SK-N-SH (cell line): ENCODE data around the gene CABLES2. TPM values are rescaled to one million over a fixed set of nuclear protein-coding genes. Genes with fewer than 3 reads are reported as not detected.
A peak's percentile ranks its signal among the peaks of the same experiment; 100 is the strongest.

ENCODE experiments used
- CTCF ChIA-PET: fragments of 300-600, 350-600 bp; formaldehyde crosslinking; extraction: SDS; loops from one replicate; lab custom pipeline; 2021; lab: Yijun Ruan, JAX
- POLR2A ChIA-PET: fragments of 350-600 bp; sonication (Branson Sonifier 250); formaldehyde crosslinking; extraction: SDS; loops from one replicate; lab custom pipeline; 2020; ENCODE audit warnings: antibody characterized with exemption, inconsistent platforms; lab: Yijun Ruan, JAX
- DNase-seq: peaks from one replicate; pipeline ENCODE4 v3.0.0; 2012
- H2AFZ ChIP-seq: fragments of 200-600 bp; sonication (generic); 2 replicates; pipeline ENCODE4 v1.8.1; 2016; ENCODE audit warnings: antibody characterized with exemption, mild to moderate bottlenecking, low read depth
- H3F3A ChIP-seq: fragments of 200-600 bp; sonication (generic); replicated peaks from 2 replicates; pipeline ENCODE3; 2016; ENCODE audit warnings: antibody characterized with exemption, mild to moderate bottlenecking; ENCODE audit not compliant: insufficient read depth
- H3K27ac ChIP-seq, 2 experiments: fragments of 200-500 bp in 1 of 2; fragments of 200-600 bp in 1 of 2; sonication (Bioruptor generic) in 1 of 2; sonication (generic), shearing (Covaris generic) in 1 of 2; 2 replicates each; pipeline versions ENCODE4 v1.5.1 to v1.6.1; 2014 to 2016; ENCODE audit warnings: low read depth in 2 of 2, inconsistent platforms in 1 of 2, low read length in 1 of 2, mild to moderate bottlenecking in 1 of 2, mixed read lengths in 1 of 2
- H3K27me3 ChIP-seq: fragments of 200-600 bp; sonication (generic), shearing (Covaris generic); 2 replicates; pipeline ENCODE4 v1.6.1; 2016; ENCODE audit warnings: mixed run types; ENCODE audit not compliant: insufficient read depth
- H3K36me3 ChIP-seq, 2 experiments: fragments of 200-500 bp in 1 of 2; fragments of 200-600 bp in 1 of 2; sonication (Bioruptor generic) in 1 of 2; sonication (generic) in 1 of 2; replicated peaks in 1 of 2; 2 replicates each; pipeline versions ENCODE3 to v1.5.1; 2014 to 2016; ENCODE audit warnings: low read length in 1 of 2, mild to moderate bottlenecking in 1 of 2; ENCODE audit not compliant: insufficient read depth in 2 of 2, control insufficient read depth in 1 of 2
- H3K4me1 ChIP-seq, 2 experiments: fragments of 200-500 bp in 1 of 2; fragments of 200-600 bp in 1 of 2; sonication (Bioruptor generic) in 1 of 2; sonication (generic), shearing (Covaris generic) in 1 of 2; 2 replicates each; pipeline versions ENCODE4 v1.5.1 to v1.6.1; 2014 to 2016; ENCODE audit warnings: low read depth in 1 of 2, low read length in 1 of 2, mixed run types in 1 of 2; ENCODE audit not compliant: insufficient read depth in 2 of 2, control insufficient read depth in 1 of 2
- H3K4me2 ChIP-seq: fragments of 200-600 bp; sonication (generic), shearing (Covaris generic); 2 replicates; pipeline ENCODE4 v1.6.1; 2017; ENCODE audit warnings: mixed run types
- H3K4me3 ChIP-seq, 2 experiments: fragments of 200-500 bp in 1 of 2; fragments of 200-600 bp in 1 of 2; sonication (Bioruptor generic) in 1 of 2; sonication (generic), shearing (Covaris generic) in 1 of 2; 2 replicates each; pipeline versions ENCODE4 v1.5.1 to v1.8.1; 2014 to 2016; ENCODE audit warnings: low read depth in 2 of 2, inconsistent platforms in 1 of 2, low read length in 1 of 2, mild to moderate bottlenecking in 1 of 2, mixed read lengths in 1 of 2, moderate library complexity in 1 of 2
- H3K79me2 ChIP-seq: fragments of 200-600 bp; sonication (generic); 2 replicates; pipeline ENCODE4 v1.8.1; 2017; ENCODE audit warnings: mild to moderate bottlenecking; ENCODE audit not compliant: insufficient read depth
- H3K9ac ChIP-seq: fragments of 200-600 bp; sonication (generic); 2 replicates; pipeline ENCODE4 v1.6.1; 2017; ENCODE audit warnings: mixed run types
- H3K9me2 ChIP-seq: fragments of 200-600 bp; sonication (generic); 2 replicates; pipeline ENCODE4 v1.6.1; 2017; ENCODE audit warnings: mixed run types
- H3K9me3 ChIP-seq: fragments of 200-600 bp; sonication (generic); 2 replicates; pipeline ENCODE4 v1.6.1; 2017; ENCODE audit warnings: mixed run types, mild to moderate bottlenecking, moderate library complexity
- H4K20me1 ChIP-seq: fragments of 200-600 bp; sonication (generic); 2 replicates; pipeline ENCODE4 v1.6.1; 2017; ENCODE audit warnings: mild to moderate bottlenecking, mixed run types; ENCODE audit not compliant: insufficient read depth
- POLR2AphosphoS5 ChIP-seq: IDR thresholded peaks from 2 replicates; pipeline ENCODE4 v1.6.1; 2012; ENCODE audit warnings: low read depth, low read length
- RAD21 ChIP-seq: IDR thresholded peaks from 2 replicates; pipeline ENCODE4 v1.6.1; 2012; ENCODE audit warnings: mild to moderate bottlenecking, low read length
- SIN3A ChIP-seq: IDR thresholded peaks from 2 replicates; pipeline ENCODE4 v1.6.1; 2012; ENCODE audit warnings: low read depth, mild to moderate bottlenecking, low read length, moderate library complexity, borderline replicate concordance
- TAF1 ChIP-seq: IDR thresholded peaks from 2 replicates; pipeline ENCODE4 v1.6.1; 2012; ENCODE audit warnings: low read depth, mild to moderate bottlenecking, low read length, moderate library complexity, borderline replicate concordance
- WGBS: methylation state at CpG from one replicate; pipeline ENCODE4 v1.1.6; 2017; ENCODE audit warnings: low lambda C conversion rate; 5-methylcytosine and 5-hydroxymethylcytosine counted together
- polyA plus RNA-seq, 3 experiments: library from polyadenylated mRNA; depleted of rRNA; stranded (reverse); fragments of >200 nt; gene quantifications; 2 replicates each; pipeline ENCODE4 v1.2.3, GENCODE V29; 2012
- TF ChIP-seq, protein P1 (sequence below): fragments of 200-600 bp; sonication (generic); IDR thresholded peaks from 2 replicates; pipeline ENCODE4 v1.6.1; 2017; ENCODE audit warnings: antibody characterized with exemption, mild to moderate bottlenecking, moderate library complexity
- TF ChIP-seq, protein P2 (sequence below): fragments of 150-350 bp; IDR thresholded peaks from 2 replicates; pipeline ENCODE4 v1.6.1; 2017; ENCODE audit warnings: antibody characterized with exemption, low read length, low read depth, borderline replicate concordance
- TF ChIP-seq, protein P3 (sequence below): IDR thresholded peaks from 2 replicates; pipeline ENCODE4; 2012

CABLES2 gene
- polyA plus RNA-seq, 1 of the 3 experiments (the other 2 are of a cell fraction) = 4.8 TPM

DNA sequence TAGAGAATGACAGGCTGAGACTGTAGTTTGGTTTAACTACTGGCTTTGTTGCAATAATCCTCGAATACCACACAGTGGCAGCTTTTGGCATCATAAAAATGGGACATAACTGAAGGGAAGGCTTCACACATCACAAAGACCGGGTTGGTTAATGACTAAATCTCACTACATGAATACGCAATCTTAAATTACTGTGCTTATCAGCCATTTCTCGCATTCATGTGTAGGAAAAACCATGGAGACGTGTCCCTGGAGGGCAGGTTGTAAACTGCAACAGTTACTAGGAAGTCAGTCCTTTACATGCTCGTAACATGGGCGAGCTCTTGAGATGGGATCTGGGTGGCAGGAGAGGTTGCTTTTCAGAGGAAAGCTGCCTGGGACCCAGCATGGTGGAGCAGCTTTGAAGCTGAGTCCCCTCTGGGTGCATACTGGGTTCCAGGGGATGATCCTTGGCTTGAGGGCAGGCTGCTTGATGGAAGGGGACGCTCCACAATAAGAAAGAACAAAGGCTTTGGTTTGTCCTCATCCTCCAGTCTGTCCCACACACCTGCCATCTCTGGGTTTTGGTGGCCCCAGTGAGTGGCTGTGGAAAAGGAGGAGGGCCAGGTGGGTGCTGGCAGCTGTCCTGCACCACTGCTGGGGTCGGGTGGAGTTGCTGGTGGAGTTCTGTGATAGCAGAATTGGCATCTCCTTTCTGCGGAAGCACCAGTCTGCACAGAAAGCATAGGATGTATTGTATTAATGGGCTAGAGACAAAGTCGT lies 18.1 kb downstream of the CABLES2 start:
- H3K27ac ChIP-seq = peak overlapping the region; percentile 0 to 23; a peak in 2 of 4 replicates
- H3K9me3 ChIP-seq = no peaks in the 10 kb centered on the region
- CTCF ChIA-PET = interaction anchor here (1.0 to 1.8 kb wide), 6 partner anchors 13 to 25 kb away, joined by 3 to 10 read pairs (median 4); no protein-coding TSS in a partner anchor
- H3K4me2 ChIP-seq = no peak overlapping the region
- H3K27me3 ChIP-seq = no peaks in the 10 kb centered on the region
- H3K9me2 ChIP-seq = no peaks in the 10 kb centered on the region
- peaks cover 55% of the 10 kb centered on the region for H3K79me2 ChIP-seq
- no peak overlapping the region for H3K9ac ChIP-seq
- 84% methylated on average over 11 of the region's 11 CpGs for WGBS
- peaks cover 22% of the 10 kb centered on the region for H4K20me1 ChIP-seq
- no peak for TF ChIP-seq RAD21
- TF ChIP-seq, protein P1, sequence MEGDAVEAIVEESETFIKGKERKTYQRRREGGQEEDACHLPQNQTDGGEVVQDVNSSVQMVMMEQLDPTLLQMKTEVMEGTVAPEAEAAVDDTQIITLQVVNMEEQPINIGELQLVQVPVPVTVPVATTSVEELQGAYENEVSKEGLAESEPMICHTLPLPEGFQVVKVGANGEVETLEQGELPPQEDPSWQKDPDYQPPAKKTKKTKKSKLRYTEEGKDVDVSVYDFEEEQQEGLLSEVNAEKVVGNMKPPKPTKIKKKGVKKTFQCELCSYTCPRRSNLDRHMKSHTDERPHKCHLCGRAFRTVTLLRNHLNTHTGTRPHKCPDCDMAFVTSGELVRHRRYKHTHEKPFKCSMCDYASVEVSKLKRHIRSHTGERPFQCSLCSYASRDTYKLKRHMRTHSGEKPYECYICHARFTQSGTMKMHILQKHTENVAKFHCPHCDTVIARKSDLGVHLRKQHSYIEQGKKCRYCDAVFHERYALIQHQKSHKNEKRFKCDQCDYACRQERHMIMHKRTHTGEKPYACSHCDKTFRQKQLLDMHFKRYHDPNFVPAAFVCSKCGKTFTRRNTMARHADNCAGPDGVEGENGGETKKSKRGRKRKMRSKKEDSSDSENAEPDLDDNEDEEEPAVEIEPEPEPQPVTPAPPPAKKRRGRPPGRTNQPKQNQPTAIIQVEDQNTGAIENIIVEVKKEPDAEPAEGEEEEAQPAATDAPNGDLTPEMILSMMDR = peak; percentile 22; the same call in 1 of the 2 replicates
- no peak for DNase-seq
- H3K36me3 ChIP-seq = peaks cover 15 to 38% of the 10 kb centered on the region in 2 experiments
- peaks cover 0 to 19% of the 10 kb centered on the region in 2 experiments; a peak in 2 of 4 replicates for H3K4me1 ChIP-seq
- H2AFZ ChIP-seq = no peak overlapping the region
- peaks cover 17% of the 10 kb centered on the region for H3F3A ChIP-seq
- H3K4me3 ChIP-seq = peak overlapping the region in 1 of 2 experiments; percentile 72; a peak in 1 of 4 replicates
- POLR2A ChIA-PET = interaction anchor here (3.0 kb wide), 1 partner anchor 11 kb away, joined by 12 read pairs; no protein-coding TSS in a partner anchor

DNA sequence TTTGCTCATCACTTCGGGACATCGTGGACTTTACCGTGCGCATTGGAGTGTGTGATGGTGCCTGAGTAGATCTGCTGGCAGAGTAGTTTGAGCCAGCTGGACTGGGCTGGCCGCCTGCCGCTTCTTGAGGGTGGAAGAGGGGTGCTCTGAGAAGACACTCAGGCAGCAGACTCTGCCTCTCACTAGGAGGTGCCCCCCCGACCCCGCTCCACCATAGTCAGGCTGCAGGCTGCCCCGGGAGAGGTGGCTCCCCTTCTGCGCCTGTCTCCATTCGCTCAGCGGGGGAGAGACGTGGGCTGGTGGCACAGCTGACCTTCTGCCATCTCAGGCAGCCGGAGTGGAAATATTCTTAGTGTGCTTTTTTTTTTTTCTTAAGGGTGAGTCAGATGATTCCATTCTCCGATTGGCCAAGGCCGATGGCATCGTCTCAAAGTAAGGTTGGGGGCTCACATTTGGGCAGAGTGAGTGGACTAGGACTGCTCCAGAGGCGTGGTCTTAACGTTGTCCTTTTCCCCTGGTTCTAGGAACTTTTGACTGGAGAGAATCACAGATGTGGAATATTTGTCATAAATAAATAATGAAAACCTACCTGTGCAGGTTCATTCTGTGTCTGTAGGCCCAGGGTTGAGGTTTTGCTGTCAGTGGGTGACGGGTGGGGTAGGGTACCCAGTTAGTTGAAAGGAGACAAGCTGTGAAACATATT lies 19.0 kb downstream of the CABLES2 start:
- H3K9me3 ChIP-seq = no peaks in the 10 kb centered on the region
- H3K9me2 ChIP-seq = no peaks in the 10 kb centered on the region
- peak overlapping the region; percentile 97 for H3K4me2 ChIP-seq
- 19% methylated on average over 16 of the region's 20 CpGs for WGBS
- H2AFZ ChIP-seq = no peak overlapping the region
- peaks cover 0 to 19% of the 10 kb centered on the region in 2 experiments; a peak in 2 of 4 replicates for H3K4me1 ChIP-seq
- H3K27ac ChIP-seq = peak overlapping the region; percentile 34 to 85; a peak in 3 of 4 replicates
- H3K9ac ChIP-seq = peak overlapping the region; percentile 96
- H3K79me2 ChIP-seq = peaks cover 65% of the 10 kb centered on the region
- POLR2A ChIA-PET = interaction anchor here (1.0 to 1.6 kb wide), 5 partner anchors 14 to 256 kb away, joined by 3 to 9 read pairs (median 3); no protein-coding TSS in a partner anchor
- H3K36me3 ChIP-seq = peaks cover 15 to 40% of the 10 kb centered on the region in 2 experiments
- TF ChIP-seq SIN3A (no peak), POLR2AphosphoS5 (peak; percentile 38; the same call in 1 of the 2 replicates), TAF1 (peak; percentile 8; the same call in 1 of the 2 replicates)
- TF ChIP-seq, protein P2, sequence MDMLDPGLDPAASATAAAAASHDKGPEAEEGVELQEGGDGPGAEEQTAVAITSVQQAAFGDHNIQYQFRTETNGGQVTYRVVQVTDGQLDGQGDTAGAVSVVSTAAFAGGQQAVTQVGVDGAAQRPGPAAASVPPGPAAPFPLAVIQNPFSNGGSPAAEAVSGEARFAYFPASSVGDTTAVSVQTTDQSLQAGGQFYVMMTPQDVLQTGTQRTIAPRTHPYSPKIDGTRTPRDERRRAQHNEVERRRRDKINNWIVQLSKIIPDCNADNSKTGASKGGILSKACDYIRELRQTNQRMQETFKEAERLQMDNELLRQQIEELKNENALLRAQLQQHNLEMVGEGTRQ = no peak
- TF ChIP-seq, protein P3, sequence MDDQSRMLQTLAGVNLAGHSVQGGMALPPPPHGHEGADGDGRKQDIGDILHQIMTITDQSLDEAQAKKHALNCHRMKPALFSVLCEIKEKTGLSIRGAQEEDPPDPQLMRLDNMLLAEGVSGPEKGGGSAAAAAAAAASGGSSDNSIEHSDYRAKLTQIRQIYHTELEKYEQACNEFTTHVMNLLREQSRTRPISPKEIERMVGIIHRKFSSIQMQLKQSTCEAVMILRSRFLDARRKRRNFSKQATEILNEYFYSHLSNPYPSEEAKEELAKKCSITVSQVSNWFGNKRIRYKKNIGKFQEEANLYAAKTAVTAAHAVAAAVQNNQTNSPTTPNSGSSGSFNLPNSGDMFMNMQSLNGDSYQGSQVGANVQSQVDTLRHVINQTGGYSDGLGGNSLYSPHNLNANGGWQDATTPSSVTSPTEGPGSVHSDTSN = 0 out of 2 replicates have a peak, but pooled peaks have one; percentile 14
- CTCF ChIA-PET = interaction anchor here (0.6 to 1.7 kb wide), 6 partner anchors 11 to 200 kb away, joined by 3 to 6 read pairs (median 4); partner anchors contain the start of gene ADRM1
- no peaks in the 10 kb centered on the region for H3K27me3 ChIP-seq
- H4K20me1 ChIP-seq = peaks cover 24% of the 10 kb centered on the region
- no peak for DNase-seq
- H3F3A ChIP-seq = peaks cover 17% of the 10 kb centered on the region
- peak overlapping the region; percentile 72 to 87 for H3K4me3 ChIP-seq
